ENCODE results near the gene HAP1. TPM values are rescaled to one million over a fixed set of nuclear protein-coding genes. Genes with fewer than 3 reads are reported as not detected.

HAP1 gene
- total RNA-seq, 1 donor from 2014 or later: 1.2 TPM

DNA sequence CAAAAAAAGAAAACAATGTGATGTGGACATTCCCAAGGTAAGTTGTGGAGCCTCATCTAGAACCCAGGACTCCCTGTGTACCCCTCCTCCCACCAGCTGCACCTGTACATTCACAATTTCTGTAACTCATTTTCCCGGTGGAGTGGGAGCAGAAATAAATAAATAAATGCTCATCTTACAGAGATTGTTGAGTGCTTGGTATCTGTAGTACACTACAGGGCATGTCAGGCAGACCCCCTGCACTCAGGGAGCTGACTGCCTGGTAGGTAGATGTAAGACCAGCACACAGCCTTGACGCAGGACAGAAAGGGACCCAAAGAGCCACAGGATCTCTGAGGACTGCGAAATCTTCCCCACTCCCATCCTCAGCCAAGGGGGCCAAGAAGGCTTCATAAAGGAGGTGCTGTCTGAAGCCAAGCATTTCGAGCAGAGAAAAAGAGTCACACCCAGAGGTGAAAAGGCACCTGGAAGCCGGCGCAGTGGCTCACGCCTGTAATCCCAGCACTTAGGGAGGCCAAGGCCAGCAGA is 39.2 kb downstream of the HAP1 start:
- TF ChIP-seq POLR2AphosphoS5 (IDR thresholded peaks at IDR 0.05; ENCODE audit: insufficient read depth in 1 of 2, low read depth in 1 of 2) (no peak), POLR2A (IDR thresholded peaks at IDR 0.05) (no peak)
- TF ChIP-seq, protein P1, sequence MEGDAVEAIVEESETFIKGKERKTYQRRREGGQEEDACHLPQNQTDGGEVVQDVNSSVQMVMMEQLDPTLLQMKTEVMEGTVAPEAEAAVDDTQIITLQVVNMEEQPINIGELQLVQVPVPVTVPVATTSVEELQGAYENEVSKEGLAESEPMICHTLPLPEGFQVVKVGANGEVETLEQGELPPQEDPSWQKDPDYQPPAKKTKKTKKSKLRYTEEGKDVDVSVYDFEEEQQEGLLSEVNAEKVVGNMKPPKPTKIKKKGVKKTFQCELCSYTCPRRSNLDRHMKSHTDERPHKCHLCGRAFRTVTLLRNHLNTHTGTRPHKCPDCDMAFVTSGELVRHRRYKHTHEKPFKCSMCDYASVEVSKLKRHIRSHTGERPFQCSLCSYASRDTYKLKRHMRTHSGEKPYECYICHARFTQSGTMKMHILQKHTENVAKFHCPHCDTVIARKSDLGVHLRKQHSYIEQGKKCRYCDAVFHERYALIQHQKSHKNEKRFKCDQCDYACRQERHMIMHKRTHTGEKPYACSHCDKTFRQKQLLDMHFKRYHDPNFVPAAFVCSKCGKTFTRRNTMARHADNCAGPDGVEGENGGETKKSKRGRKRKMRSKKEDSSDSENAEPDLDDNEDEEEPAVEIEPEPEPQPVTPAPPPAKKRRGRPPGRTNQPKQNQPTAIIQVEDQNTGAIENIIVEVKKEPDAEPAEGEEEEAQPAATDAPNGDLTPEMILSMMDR (IDR thresholded peaks at IDR 0.05): no peak
- Histone ChIP-seq H3K4me3 (no peak overlapping the region), H3K27ac (peak overlapping the region; percentile 85), H3K9me3 (no peaks in the 10 kb centered on the region), H3K4me1 (peaks cover 34% of the 10 kb centered on the region), H3K27me3 (no peaks in the 10 kb centered on the region), H3K36me3 (peaks cover 6 to 49% of the 10 kb centered on the region in 2 donors)
- DNase-seq (ENCODE audit: extremely low spot score in 2 of 2): no peak
- intact Hi-C loops (cut with DNase I): no loop called here

DNA sequence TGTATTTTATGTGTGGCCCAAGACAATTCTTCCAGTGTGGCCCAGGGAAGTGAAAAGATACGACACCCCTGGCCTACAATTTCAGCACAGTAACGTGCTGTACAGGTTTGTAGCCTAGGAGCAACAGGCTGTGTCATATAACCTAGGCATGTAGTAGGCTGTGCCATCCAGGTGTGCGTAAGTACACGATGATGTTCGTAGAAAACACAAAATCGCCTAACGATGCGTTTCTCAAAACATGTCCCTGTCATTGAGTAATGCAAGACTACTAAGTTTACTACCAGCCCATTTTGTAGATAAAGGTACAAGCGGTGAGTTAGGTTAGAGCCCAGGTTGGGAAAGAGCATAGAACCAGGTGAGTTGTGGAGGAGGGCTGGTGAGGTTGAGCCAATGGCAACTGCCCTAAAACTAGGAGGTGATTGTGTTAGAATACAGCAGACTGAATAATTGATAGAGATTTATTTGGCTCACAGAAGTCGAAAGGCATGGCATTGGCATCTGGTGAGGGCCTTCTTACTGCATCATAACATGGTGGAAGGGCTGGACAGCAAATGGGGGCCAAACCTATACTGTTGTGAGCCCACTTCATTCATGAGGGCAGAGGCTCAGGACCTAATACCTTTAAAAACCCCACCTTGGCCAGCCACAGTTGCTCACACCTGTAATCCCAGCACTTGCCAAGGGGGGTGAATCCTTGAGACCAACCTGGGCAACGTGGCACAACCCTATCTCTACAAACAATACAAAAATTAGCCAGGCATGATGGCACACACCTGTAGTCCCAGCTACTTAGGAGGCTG is 41.5 kb downstream of the HAP1 start:
- H3K4me1 ChIP-seq: peaks cover 42% of the 10 kb centered on the region
- no peak overlapping the region for H3K27ac ChIP-seq
- H3K36me3 ChIP-seq: peaks cover 6 to 57% of the 10 kb centered on the region in 2 donors
- intact Hi-C loops (cut with DNase I): no loop called here
- no peaks in the 10 kb centered on the region for H3K9me3 ChIP-seq
- no peaks in the 10 kb centered on the region for H3K27me3 ChIP-seq
- no peak for DNase-seq (ENCODE audit: extremely low spot score in 2 of 2)
- TF ChIP-seq, protein P1 (IDR thresholded peaks at IDR 0.05): no peak
- TF ChIP-seq POLR2AphosphoS5 (IDR thresholded peaks at IDR 0.05; ENCODE audit: insufficient read depth in 1 of 2, low read depth in 1 of 2): no peak
- no peak for TF ChIP-seq POLR2A (IDR thresholded peaks at IDR 0.05)
- no peak overlapping the region for H3K4me3 ChIP-seq

DNA sequence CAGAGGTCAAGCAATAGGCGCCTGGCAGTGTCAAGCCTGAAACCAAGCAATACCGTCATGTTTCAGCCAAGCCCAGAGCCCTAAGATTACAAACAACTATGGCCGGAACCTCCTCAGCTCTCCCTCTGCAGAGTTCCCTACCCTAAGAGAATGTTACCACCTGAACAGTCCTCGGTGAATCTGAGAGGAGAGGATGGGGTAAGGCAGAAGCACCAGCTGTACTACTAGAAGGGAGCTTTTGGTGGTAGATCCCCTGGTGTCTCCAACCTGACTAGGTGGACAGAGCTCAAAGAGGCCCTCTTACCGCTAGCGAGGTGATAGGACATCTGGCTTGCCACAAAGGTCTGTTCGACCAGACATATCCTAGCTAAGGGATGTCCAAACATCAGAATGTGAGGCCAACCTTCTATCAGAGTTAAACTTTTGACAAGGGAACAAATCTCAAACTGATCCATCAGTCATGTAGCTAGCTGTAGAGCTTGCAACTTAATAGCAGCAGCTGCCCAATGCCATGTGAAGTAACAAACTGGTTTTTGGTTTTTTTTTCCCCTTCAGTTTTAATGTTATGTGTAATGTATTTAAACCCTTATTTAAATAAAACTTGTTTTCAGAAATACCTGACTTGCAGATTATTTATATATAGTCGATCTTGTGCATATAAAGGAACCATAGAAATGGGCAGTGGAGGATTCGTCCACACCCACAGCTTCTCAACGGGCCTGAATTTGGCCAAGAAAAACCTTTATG is 43.2 kb downstream of the HAP1 start:
- TF ChIP-seq, protein P1 (IDR thresholded peaks at IDR 0.05): no peak
- TF ChIP-seq POLR2AphosphoS5 (IDR thresholded peaks at IDR 0.05; ENCODE audit: insufficient read depth in 1 of 2, low read depth in 1 of 2) (no peak), POLR2A (IDR thresholded peaks at IDR 0.05) (no peak)
- Histone ChIP-seq H3K4me3 (peak overlapping the region in 1 of 2 donors; percentile 97), H3K27ac (peak overlapping the region; percentile 100), H3K36me3 (peaks cover 6 to 57% of the 10 kb centered on the region in 2 donors), H3K4me1 (peaks cover 38% of the 10 kb centered on the region), H3K27me3 (no peaks in the 10 kb centered on the region), H3K9me3 (no peaks in the 10 kb centered on the region)
- DNase-seq (ENCODE audit: extremely low spot score in 2 of 2): no peak
- intact Hi-C loops (cut with DNase I): no loop called here

DNA sequence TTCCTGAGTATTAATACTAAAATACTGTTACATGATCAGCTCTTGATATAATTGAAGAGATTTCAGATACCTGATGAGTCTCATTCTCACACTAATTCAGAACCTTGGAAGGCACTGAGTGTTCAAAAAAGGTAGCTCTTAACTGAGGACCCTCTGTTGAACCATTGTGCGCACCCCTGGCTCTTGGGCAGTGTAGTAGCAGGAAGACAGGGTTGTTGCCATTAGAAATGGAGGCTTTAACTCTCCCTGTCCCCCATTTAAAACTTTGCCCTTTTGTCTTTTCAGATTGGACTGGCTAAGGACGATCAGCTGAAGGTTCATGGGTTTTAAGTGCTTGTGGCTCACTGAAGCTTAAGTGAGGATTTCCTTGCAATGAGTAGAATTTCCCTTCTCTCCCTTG is 43.9 kb downstream of the HAP1 start:
- Histone ChIP-seq H3K4me1 (peaks cover 31% of the 10 kb centered on the region), H3K27ac (peak overlapping the region; percentile 100), H3K9me3 (no peaks in the 10 kb centered on the region), H3K36me3 (peaks cover 6 to 55% of the 10 kb centered on the region in 2 donors), H3K27me3 (no peaks in the 10 kb centered on the region), H3K4me3 (peak overlapping the region; percentile 89 to 97)
- intact Hi-C loops (cut with DNase I): no loop called here
- TF ChIP-seq POLR2AphosphoS5 (IDR thresholded peaks at IDR 0.05; ENCODE audit: insufficient read depth in 1 of 2, low read depth in 1 of 2) (no peak), POLR2A (IDR thresholded peaks at IDR 0.05) (no peak)
- TF ChIP-seq, protein P1 (IDR thresholded peaks at IDR 0.05): no peak
- no peak for DNase-seq (ENCODE audit: extremely low spot score in 2 of 2)
